Measurements from ENCODE around the gene ARHGAP35. TPM values are rescaled to one million over a fixed set of nuclear protein-coding genes. Genes with fewer than 3 reads are reported as not detected.

Gene ARHGAP35
- 10 to 100 TPM; 44.8 to 61.9 (median 60.3) TPM for total RNA-seq

DNA sequence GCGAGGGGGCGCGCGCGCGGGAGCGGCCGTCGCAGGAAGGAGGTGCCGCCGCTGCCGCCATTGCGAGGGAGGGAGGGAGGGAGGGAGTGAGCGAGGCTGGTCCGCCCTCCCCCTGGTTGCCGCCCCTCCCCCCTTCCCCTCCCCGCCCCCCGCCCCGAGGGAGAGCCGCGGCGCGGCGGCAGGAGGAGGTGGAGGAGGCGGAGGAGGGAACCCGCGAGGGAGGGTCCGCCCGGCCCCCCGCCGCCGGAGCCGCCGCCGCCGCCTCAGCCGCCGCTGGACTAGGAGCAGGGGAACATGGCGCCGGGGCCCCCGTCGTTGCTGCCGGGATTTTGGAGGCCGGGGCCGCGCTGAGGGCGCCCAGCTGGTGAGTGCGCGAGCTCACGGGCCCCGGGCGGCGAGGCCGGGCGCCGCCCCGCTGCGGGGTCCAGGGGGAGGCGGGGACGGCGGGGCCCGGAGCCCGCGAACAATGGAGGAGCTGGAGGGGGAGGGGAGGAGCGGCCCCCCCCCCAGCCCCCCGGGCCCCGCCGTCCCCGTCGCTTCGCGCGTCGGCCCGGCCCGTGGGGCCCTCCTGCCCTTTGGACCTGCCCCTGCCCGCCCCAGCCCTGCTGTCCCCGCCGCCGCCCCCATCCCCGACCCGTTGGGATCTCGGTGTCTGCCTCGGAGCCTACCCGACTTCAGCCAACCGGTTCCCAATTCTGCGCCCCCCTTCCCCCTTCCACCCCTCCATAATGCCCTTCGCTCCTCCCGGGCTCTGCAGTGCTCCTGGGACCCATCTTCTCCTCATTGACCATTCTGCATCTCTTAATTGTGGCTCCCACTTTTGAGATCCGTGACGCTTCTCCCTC is at the start of gene ARHGAP35:
TSS of gene ARHGAP35 (plus strand) at position 152 of the 845 bp plus-strand sequence. CDS start 57,679 bp downstream, outside the sequence.
- intact Hi-C loops (cut with DNase I; ENCODE audit: low total_unique reads): no loop called here
- Histone ChIP-seq H3K4me3 (peak within 1 kb of the TSS; percentile 58 to 93 (median 77)), H3K27me3 (no peaks in the 10 kb centered on the region), H3K36me3 (no peaks in the 10 kb centered on the region), H3K27ac (peak within 1 kb of the TSS; percentile 93 to 98), H3K4me1 (peaks cover 0 to 10% of the 10 kb centered on the region in 2 donors), H3K9me3 (no peaks in the 10 kb centered on the region)
- peak in 1 of 2 donors; percentile 72 for DNase-seq (ENCODE audit: low spot score in 2 of 2)
- TF ChIP-seq POLR2A (IDR thresholded peaks at IDR 0.05) (no peak), POLR2AphosphoS5 (IDR thresholded peaks at IDR 0.05) (no peak)
- TF ChIP-seq, protein P1, sequence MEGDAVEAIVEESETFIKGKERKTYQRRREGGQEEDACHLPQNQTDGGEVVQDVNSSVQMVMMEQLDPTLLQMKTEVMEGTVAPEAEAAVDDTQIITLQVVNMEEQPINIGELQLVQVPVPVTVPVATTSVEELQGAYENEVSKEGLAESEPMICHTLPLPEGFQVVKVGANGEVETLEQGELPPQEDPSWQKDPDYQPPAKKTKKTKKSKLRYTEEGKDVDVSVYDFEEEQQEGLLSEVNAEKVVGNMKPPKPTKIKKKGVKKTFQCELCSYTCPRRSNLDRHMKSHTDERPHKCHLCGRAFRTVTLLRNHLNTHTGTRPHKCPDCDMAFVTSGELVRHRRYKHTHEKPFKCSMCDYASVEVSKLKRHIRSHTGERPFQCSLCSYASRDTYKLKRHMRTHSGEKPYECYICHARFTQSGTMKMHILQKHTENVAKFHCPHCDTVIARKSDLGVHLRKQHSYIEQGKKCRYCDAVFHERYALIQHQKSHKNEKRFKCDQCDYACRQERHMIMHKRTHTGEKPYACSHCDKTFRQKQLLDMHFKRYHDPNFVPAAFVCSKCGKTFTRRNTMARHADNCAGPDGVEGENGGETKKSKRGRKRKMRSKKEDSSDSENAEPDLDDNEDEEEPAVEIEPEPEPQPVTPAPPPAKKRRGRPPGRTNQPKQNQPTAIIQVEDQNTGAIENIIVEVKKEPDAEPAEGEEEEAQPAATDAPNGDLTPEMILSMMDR (IDR thresholded peaks at IDR 0.05): no peak

DNA sequence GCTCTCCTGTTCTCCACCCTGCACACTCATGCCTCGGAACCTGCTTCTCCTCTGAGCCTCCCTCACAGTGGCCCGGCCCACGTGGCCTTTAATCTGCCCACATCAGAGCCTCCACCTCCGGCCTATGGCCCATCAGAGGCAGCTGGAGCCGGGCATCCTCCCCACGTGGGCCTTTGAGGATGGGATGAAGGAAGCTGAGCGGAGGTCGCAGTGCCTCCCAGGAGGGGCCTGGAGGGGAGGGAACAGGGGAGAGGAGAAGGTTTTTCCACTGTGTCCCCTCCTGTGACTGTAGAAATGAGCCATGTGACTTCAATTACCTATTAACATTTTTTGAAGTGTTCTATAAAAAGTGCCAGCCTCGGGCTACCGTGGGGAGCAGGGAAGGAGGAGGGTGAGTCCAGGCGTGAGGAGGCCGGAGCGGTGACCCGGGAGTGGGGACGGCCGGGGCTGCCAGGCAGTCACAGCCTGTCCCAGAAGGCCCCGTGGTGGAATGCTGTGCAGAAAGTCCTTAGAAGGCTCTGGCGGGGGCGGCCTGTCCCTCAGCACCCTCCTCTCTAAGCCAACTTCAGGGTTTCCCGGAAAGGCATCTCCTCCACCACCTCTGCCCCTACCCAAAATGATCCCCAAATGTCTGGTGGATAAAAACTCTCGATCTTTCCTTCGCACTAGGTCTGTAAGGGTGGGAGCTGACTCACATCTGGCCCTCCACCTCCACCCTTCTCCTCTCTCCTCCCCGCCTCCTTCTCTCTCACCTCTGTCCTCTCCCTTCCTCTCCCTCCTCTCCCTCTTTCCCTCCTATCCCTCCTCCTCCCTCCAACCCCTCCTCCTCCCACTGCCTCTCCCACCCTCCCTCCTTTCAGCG is 47.6 kb upstream of the ARHGAP35 start:
- TF ChIP-seq POLR2AphosphoS5 (IDR thresholded peaks at IDR 0.05) (peak in 1 of 3 donors; percentile 21), POLR2A (IDR thresholded peaks at IDR 0.05) (no peak)
- Histone ChIP-seq H3K4me1 (peaks cover 5 to 7% of the 10 kb centered on the region in 2 donors), H3K36me3 (no peaks in the 10 kb centered on the region), H3K27ac (peak overlapping the region; percentile 80 to 82), H3K9me3 (no peaks in the 10 kb centered on the region), H3K4me3 (peak overlapping the region in 1 of 3 donors; percentile 8), H3K27me3 (no peaks in the 10 kb centered on the region)
- intact Hi-C loops (cut with DNase I; ENCODE audit: low total_unique reads): no loop called here
- peak in 1 of 2 donors; percentile 77 for DNase-seq (ENCODE audit: low spot score in 2 of 2)

DNA sequence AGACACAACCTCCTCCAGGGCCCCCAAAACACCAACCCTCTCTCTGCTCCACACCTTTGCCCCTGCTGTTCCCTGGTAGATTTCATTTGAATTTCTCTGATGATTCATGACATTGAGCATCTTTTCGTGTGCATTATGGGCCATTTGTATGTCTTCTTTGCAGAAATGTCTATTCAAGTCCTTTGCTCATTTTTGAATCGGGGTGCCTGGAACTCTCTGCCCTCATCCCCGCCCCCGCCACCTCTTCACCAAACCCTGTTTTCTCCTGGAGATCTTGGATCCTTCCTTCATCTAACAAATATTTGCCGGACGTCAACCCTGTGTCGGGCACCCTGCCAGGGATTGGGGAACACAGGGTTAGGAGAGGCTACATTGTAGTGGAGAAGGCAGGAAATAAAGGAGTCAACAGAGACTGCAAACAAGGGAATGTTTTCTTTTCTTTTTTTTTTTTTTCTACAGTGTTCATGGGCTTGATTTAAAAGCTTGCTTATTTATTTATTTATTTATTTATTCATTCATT is 46.9 kb upstream of the ARHGAP35 start:
- peak; percentile 78 to 95 for DNase-seq (ENCODE audit: low spot score in 2 of 2)
- peaks cover 5 to 7% of the 10 kb centered on the region in 2 donors for H3K4me1 ChIP-seq
- no peak overlapping the region for H3K4me3 ChIP-seq
- no peaks in the 10 kb centered on the region for H3K9me3 ChIP-seq
- H3K27me3 ChIP-seq: no peaks in the 10 kb centered on the region
- no peaks in the 10 kb centered on the region for H3K36me3 ChIP-seq
- intact Hi-C loops (cut with DNase I; ENCODE audit: low total_unique reads): no loop called here
- H3K27ac ChIP-seq: peak overlapping the region; percentile 80 to 82
- TF ChIP-seq, protein P1 (IDR thresholded peaks at IDR 0.05): no peak
- no peak for TF ChIP-seq POLR2AphosphoS5 (IDR thresholded peaks at IDR 0.05)
- TF ChIP-seq POLR2A (IDR thresholded peaks at IDR 0.05): no peak

DNA sequence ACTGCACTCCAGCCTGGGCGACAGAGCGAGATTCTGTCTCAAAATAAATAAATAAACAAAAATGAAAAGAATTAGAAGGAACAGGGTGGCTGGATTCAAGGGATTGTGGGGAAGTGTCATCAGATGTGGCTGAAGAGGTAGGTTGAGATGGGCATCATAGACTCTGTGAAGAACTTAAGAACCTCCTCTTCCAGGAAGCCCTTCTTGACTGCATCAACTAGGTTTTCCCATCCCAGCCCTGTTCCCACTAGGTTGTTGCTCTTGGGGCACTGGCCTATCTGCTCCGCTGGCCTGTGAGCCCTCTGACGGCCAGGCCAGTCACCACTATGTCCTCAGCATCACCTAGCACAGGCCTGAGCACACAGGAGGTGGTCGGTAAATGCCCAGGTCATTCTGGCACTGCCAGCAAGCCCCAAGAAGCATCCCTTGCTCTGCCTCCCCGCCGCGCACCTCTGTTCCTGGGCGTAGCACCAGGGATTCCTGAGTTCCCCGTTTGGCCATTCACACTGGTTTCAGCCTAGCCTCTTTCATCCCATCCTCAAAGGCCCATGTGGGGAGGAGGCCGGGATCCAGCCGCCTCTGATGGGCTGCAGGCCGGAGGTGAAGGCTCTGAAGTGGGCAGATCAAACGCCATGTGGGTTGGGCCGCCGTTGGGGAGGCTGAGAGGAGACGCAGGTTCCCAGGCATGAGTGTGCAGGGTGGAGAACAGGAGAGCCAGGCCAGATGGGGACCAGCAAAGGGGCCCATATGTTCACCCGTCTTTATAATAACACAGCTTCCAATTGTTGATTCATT is 44.8 kb upstream of the ARHGAP35 start:
- H3K4me3 ChIP-seq: no peak overlapping the region
- DNase-seq (ENCODE audit: low spot score in 2 of 2): no peak
- no peak overlapping the region for H3K27ac ChIP-seq
- H3K36me3 ChIP-seq: no peaks in the 10 kb centered on the region
- H3K27me3 ChIP-seq: no peaks in the 10 kb centered on the region
- TF ChIP-seq, protein P1 (IDR thresholded peaks at IDR 0.05): no peak
- TF ChIP-seq POLR2A (IDR thresholded peaks at IDR 0.05) (no peak), POLR2AphosphoS5 (IDR thresholded peaks at IDR 0.05) (no peak)
- peaks cover 5 to 7% of the 10 kb centered on the region in 2 donors for H3K4me1 ChIP-seq
- no peaks in the 10 kb centered on the region for H3K9me3 ChIP-seq
- intact Hi-C loops (cut with DNase I; ENCODE audit: low total_unique reads): no loop called here

DNA sequence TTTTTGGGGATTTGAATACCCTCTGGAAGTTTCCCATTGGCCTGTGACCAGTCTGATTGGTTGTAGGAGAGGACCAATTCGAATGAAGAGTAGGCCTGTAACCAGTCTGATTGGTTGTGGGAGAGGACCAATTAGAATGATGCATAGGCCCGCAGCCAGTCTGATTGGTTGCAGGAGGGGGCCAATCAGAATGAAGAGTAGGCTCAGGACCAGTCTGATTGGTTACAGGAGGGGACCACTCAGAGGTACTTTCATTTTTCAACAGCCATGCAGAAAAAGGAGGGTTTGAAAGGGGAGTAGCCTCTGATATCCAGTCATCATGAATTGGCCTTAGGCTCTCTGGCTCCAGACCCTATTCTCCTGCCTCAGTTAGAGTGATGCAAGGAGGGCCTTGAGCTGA is 42.0 kb upstream of the ARHGAP35 start:
- no peak for DNase-seq (ENCODE audit: low spot score in 2 of 2)
- no peaks in the 10 kb centered on the region for H3K36me3 ChIP-seq
- H3K9me3 ChIP-seq: no peaks in the 10 kb centered on the region
- H3K4me1 ChIP-seq: peaks cover under 1 to 5% of the 10 kb centered on the region in 2 donors
- TF ChIP-seq POLR2AphosphoS5 (IDR thresholded peaks at IDR 0.05): no peak
- TF ChIP-seq, protein P1 (IDR thresholded peaks at IDR 0.05): no peak
- TF ChIP-seq POLR2A (IDR thresholded peaks at IDR 0.05): no peak
- H3K27me3 ChIP-seq: no peaks in the 10 kb centered on the region
- H3K4me3 ChIP-seq: no peak overlapping the region
- no peak overlapping the region for H3K27ac ChIP-seq
- intact Hi-C loops (cut with DNase I; ENCODE audit: low total_unique reads): no loop called here
